GM19438 (cell line): ENCODE results near the gene HCAR2.
"Not testable (repeated sequence)": the region's sequence is repeated elsewhere in the genome, so short reads cannot be mapped to it uniquely, and the experiment has no call there.

Experiments
- ATAC-seq: cut with Tn5 transposase; IDR thresholded peaks from one replicate; pipeline ENCODE4 v1.9.1; 2021; ENCODE audit warnings: low read depth; ENCODE audit not compliant: unreplicated experiment

Gene HCAR2

DNA sequence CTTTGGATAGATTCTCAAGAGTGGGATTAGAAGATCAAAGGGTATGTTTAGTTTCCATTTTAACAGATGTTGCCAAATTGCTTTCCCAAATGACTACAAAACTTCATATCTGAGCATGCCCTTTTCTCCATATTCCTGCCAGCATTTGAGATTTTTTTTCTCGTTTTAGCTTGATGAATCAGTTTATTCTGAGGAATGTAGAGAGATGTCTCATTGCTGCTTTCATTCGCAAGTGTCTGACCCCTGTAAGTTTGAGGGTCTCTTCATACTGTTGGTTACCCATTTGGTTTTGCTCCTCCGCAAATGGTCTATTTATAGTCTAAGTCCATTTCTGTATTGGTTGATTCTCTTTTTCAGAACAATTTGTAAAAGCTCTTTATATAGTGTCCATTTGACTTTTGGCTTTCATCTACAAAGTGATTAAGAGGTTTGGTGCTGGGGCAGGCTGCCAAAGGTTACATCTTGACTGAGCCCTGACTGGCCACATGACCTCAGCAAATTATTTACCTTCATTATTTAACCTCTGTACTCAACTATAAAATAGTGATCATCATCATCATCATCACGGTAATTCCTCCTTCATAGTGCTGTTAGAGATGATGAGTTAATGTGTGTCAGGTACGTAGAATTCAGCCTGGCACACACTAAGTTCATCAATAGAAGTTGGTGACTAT lies 33.6 kb downstream of the HCAR2 start:
- no peak for ATAC-seq

DNA sequence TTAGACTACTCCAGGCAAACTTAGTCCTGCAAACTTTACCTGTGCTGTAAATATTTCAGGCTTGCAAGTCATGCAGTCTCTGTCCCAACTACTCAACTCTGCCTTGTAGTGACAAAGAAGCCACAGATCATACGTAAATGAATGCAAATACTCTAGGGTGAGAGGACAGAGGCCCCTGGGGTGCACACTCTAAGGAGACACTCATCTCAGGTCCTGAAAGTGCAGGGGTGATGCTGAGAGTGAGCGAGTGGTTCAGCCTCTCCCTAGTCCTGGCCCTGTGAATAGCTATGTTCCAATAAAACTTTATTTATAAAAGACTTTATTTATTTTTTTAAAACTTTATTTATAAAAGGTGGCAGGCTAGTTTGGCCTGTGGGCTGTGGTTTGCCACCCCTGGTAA lies 34.9 kb downstream of the HCAR2 start:
- no peak for ATAC-seq

- no peak for ATAC-seq
Measured at GRCh38 chr12:122665759-122666158, 37.4 kb downstream of the HCAR2 start.

DNA sequence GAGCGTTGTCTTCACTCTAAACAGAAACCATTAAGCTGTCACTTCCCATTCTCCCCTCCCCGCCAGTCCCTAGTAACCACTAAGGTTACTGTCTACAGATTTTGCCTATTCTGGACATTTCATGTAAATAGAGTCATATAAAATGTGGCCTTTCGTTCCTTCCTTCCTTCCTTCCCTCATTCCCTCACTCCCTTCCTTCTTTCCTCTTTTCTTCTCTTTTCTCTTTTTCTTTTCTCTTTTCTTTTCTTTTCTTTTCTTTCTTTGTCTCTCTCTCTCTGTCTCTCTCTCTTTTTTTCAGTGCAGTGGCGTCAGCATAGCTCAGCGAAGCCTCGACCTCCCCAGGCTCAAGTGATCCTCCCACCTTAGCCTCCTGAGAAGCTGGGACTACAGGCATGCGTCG lies 37.8 kb downstream of the HCAR2 start:
- ATAC-seq, result no peak

GRCh38 chr12:122661938-122662337 lies 41.2 kb downstream of the HCAR2 start:
- ATAC-seq, result no peak

DNA sequence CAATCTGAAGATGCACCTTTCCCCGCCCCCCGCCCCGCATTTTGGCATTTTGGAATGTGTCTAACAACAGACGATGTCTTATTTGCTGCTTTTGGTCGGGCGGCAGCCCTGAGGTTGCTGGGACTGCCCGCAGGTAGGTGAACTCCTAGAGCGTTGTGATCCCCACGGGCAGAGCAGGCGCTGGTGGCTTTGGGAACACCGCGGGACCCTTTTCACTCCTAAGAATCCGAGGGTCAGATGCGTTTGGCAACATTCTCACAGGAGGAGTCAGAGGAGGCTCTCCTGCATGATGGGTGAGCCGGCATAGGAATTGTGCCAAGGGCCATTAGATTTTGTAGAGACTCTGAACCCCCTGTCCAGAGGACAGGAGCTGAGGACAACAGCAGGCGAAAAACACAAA lies 41.9 kb downstream of the HCAR2 start:
- ATAC-seq, result no peak

GRCh38 chr12:122659579-122659978 lies 43.6 kb downstream of the HCAR2 start:
- no peak for ATAC-seq

- ATAC-seq, result no peak
Measured at GRCh38 chr12:122656298-122656697, 46.9 kb downstream of the HCAR2 start.

DNA sequence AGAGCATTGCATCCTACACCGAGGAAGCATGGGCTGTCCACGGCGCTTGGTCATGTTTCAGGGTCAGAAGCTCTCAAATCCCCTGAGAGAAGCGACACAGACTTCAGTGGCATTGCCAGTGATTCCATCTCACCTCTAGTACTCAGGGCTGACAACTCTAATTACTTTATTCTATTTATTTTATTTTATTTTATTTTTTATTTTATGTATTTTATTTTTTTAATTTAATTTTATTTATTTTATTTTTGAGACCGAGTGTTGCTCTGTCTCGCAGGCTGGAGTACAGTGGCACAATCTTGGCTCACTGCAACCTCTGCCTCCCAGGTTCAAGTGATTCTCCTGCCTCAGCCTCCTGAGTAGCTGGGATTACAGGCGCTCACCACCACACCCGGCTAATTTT lies 49.9 kb downstream of the HCAR2 start:
- not testable (repeated sequence) for ATAC-seq

- ATAC-seq, result no peak
Measured at GRCh38 chr12:122651520-122652224, 51.5 kb downstream of the HCAR2 start.
